ENCODE results near the gene SRPK3. TPM values are rescaled to one million over a fixed set of nuclear protein-coding genes. Genes with fewer than 3 reads are reported as not detected.
A peak's percentile ranks its signal among the peaks of the same experiment; 100 is the strongest.

SRPK3 gene
- total and polyA plus RNA-seq, 2 experiments from 2014 or later: 0.71 TPM; not detected in 1

DNA sequence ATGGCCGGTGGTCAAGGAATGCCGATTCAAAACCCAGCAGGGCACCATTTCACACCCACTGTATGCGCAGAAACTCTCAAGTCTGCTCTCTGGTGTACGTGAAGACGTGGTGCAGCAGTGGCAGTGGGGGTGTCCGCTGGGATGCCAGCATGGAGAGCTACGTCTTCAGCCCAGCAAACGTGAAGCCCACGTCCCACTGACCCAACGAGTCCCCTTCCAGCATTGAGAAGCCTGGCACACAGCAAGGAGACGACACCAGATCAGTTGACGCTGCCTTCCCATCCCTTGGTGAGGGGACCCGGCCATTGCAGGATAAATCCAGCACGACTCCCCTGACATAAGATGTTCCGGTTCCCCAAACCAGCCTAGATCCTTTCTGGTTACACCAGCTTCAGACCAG, 19.0 kb upstream of the SRPK3 start:
- Histone ChIP-seq H3K4me3 (no peak overlapping the region), H3K4me1 (ENCODE audit: low read depth) (peaks cover 5% of the 10 kb centered on the region), H3K36me3 (no peaks in the 10 kb centered on the region), H3K27me3 (no peaks in the 10 kb centered on the region), H3K9me3 (ENCODE audit: low read depth) (no peaks in the 10 kb centered on the region), H3K27ac (no peak overlapping the region)
- TF ChIP-seq CTCF (IDR thresholded peaks at IDR 0.05; ENCODE audit: low read depth, low read length): no peak
- no peak for DNase-seq (ENCODE audit: low read depth in 1 of 2, low spot score in 1 of 2)

DNA sequence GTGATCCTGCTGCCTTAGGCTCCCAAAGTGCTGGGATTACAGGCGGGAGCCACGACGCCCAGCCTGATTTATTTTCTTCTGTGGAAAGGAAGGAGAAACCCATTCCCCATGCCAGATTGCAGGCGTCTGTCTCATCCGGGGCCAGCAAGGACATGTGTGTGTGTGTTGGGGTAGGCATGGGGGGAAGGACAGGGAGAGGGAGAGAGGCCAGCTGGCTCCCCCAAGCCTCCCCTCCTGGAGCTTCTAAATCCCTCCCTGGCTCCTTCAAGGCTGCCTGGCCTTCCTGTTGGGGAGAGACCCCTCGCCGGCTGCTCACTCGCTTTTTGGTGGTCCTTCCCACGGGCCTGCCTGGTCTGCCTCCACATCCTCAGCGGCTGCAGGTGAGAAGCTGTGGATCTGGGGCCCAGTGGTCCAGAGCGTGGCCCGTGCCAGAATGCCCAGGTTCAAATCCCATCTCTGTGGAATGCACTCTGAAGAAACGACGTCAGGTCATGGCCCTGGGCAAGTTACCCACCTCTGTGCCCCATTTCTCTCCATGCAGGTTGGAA, 18.1 kb upstream of the SRPK3 start:
- Histone ChIP-seq H3K4me1 (ENCODE audit: low read depth) (peaks cover 5% of the 10 kb centered on the region), H3K27me3 (no peaks in the 10 kb centered on the region), H3K36me3 (no peaks in the 10 kb centered on the region), H3K27ac (no peak overlapping the region), H3K9me3 (ENCODE audit: low read depth) (no peaks in the 10 kb centered on the region), H3K4me3 (no peak overlapping the region)
- TF ChIP-seq CTCF (IDR thresholded peaks at IDR 0.05; ENCODE audit: low read depth, low read length): no peak
- DNase-seq (ENCODE audit: low read depth in 1 of 2, low spot score in 1 of 2): no peak

DNA sequence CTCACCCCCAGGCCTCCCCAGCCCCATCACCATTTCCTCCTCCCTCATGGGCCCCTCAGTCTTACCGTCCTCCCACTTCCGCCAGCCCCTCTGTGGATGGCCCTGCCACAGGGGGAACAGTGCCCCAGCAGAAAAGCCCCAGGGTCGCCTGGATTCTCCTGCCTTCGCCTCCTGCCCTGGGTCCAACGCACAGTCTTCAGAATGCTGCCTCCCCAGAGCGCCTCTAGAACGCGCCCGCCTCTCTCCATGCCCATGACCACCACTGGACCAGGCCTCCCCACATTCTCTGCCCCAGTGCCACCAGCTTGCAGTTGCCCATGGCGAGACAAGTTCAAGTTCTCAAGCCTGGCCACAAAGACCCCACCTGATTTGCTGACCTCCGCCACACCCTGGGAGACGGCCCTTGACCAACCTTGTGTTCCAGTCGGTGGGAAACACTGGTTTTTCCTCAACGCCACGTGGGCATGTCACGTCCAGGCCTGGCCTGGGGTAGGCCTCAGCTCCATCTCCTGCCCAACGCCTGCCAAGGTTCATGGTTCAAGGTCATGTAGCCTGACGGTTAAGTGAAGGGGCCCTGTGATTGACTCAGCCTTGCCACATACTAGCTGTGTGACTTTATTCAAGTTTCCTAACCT, 17.4 kb upstream of the SRPK3 start:
- Histone ChIP-seq H3K9me3 (ENCODE audit: low read depth) (no peaks in the 10 kb centered on the region), H3K36me3 (no peaks in the 10 kb centered on the region), H3K4me3 (no peak overlapping the region), H3K27me3 (no peaks in the 10 kb centered on the region), H3K27ac (no peak overlapping the region), H3K4me1 (ENCODE audit: low read depth) (peaks cover 5% of the 10 kb centered on the region)
- no peak for DNase-seq (ENCODE audit: low read depth in 1 of 2, low spot score in 1 of 2)
- no peak for TF ChIP-seq CTCF (IDR thresholded peaks at IDR 0.05; ENCODE audit: low read depth, low read length)

GRCh38 chrX:153763989-153764755, 16.7 kb upstream of the SRPK3 start, which contains the start of gene PLXNB3:
Gene PLXNB3 (plus strand): TSS chrX:153764249. CDS start chrX:153765536, 1,287 bp downstream.
- peaks cover 5% of the 10 kb centered on the region for H3K4me1 ChIP-seq (ENCODE audit: low read depth)
- DNase-seq (ENCODE audit: low read depth in 1 of 2, low spot score in 1 of 2): peak; percentile 70 to 71
- H3K4me3 ChIP-seq: no peak within 1 kb of the TSS
- H3K36me3 ChIP-seq: no peaks in the 10 kb centered on the region
- H3K27me3 ChIP-seq: no peaks in the 10 kb centered on the region
- TF ChIP-seq CTCF (IDR thresholded peaks at IDR 0.05; ENCODE audit: low read depth, low read length): peak; percentile 73
- H3K27ac ChIP-seq: no peak within 1 kb of the TSS
- H3K9me3 ChIP-seq (ENCODE audit: low read depth): no peaks in the 10 kb centered on the region

- Histone ChIP-seq H3K9me3 (ENCODE audit: low read depth) (no peaks in the 10 kb centered on the region), H3K36me3 (no peaks in the 10 kb centered on the region), H3K27me3 (no peaks in the 10 kb centered on the region), H3K27ac (no peak overlapping the region), H3K4me1 (ENCODE audit: low read depth) (peaks cover 5% of the 10 kb centered on the region), H3K4me3 (no peak overlapping the region)
- no peak for DNase-seq (ENCODE audit: low read depth in 1 of 2, low spot score in 1 of 2)
- TF ChIP-seq CTCF (IDR thresholded peaks at IDR 0.05; ENCODE audit: low read depth, low read length): no peak
Observed at GRCh38 chrX:153764786-153765137, 16.1 kb upstream of the SRPK3 start.
